Upper lobe of left lung (tissue), 6 donors: ENCODE results near the gene WSB2. TPM values are rescaled to one million over a fixed set of nuclear protein-coding genes. Genes with fewer than 3 reads are reported as not detected.

Experiments used
- ATAC-seq, 2 donors: fragments of 200-7000 bp; cut with Tn5 transposase; one replicate each; pipeline ENCODE4 v1.9.1; 2022; ENCODE audit warnings: mild to moderate bottlenecking in 2 of 2, moderate library complexity in 2 of 2; ENCODE audit not compliant: low FRiP score in 2 of 2
- DNase-seq, 2 donors: peaks; one replicate each; pipeline ENCODE4 v3.0.0-alpha.2; 2019 to 2020
- H3K27ac ChIP-seq, 4 donors: fragments of 200-600 bp; sonication (generic); one replicate each; pipeline ENCODE4 v1.5.1; 2016 to 2019
- H3K27me3 ChIP-seq, 4 donors: fragments of 200-600 bp; sonication (generic); one replicate each; pipeline ENCODE4 v1.5.1; 2017 to 2019
- H3K36me3 ChIP-seq, 4 donors: fragments of 200-600 bp; sonication (generic); one replicate each; pipeline ENCODE4 v1.5.1; 2016 to 2019
- H3K4me1 ChIP-seq, 4 donors: fragments of 200-600 bp; sonication (generic); one replicate each; pipeline ENCODE4 v1.5.1; 2018 to 2019
- H3K4me3 ChIP-seq, 4 donors: fragments of 200-600 bp; sonication (generic); one replicate each; pipeline ENCODE4 v1.5.1; 2017 to 2019; ENCODE audit warnings: mild to moderate bottlenecking in 2 of 4, moderate library complexity in 1 of 4
- H3K9me3 ChIP-seq, 4 donors: fragments of 200-600 bp; sonication (generic); one replicate each; pipeline ENCODE4 v1.5.1; 2018 to 2019
- EP300 ChIP-seq, 4 donors: sonication (generic); formaldehyde crosslinking; IDR thresholded peaks; one replicate each; pipeline ENCODE4 v1.5.1; 2017; ENCODE audit warnings: antibody characterized with exemption in 4 of 4, control low read depth in 2 of 4
- POLR2A ChIP-seq, 4 donors: fragments of 450-650 bp; IDR thresholded peaks; one replicate each; pipeline ENCODE4 v1.5.1; 2016 to 2017; ENCODE audit warnings: antibody characterized with exemption in 4 of 4, mild to moderate bottlenecking in 2 of 4
- POLR2AphosphoS5 ChIP-seq, 2 donors: sonication (generic); formaldehyde crosslinking; IDR thresholded peaks; one replicate each; pipeline ENCODE4 v1.5.1; 2017; ENCODE audit warnings: antibody characterized with exemption in 2 of 2
- WGBS, 2 donors: methylation state at CpG; one replicate each; pipeline ENCODE4 v1.1.5; 2017 to 2018; 5-methylcytosine and 5-hydroxymethylcytosine counted together
- total RNA-seq, 6 donors: library from RNA; depleted of rRNA in 4 of 6; stranded (reverse); fragments of >200 nt in 4 of 6; gene quantifications; one replicate each; pipeline versions ENCODE4 v1.1.0 to v1.2.1, GENCODE V29; 2016 to 2021
- TF ChIP-seq, protein P1 (sequence below), 6 experiments: fragments of 450-650 bp in 4 of 6; fragments of 200-600 bp in 2 of 6; sonication (generic) in 2 of 6; IDR thresholded peaks; one replicate each; pipeline ENCODE4 v1.5.1; 2016 to 2019; ENCODE audit warnings: antibody characterized with exemption in 6 of 6
- donor health status: DM: no; HTN: no; CAD: no; lungs with moderate emphysema.
- donor health status: DM: no; HTN: yes; CAD: no; lungs with severe emphysema.

Gene WSB2
- total RNA-seq, 6 donors from 2014 or later: 46.1 to 112 (median 90.3) TPM

DNA sequence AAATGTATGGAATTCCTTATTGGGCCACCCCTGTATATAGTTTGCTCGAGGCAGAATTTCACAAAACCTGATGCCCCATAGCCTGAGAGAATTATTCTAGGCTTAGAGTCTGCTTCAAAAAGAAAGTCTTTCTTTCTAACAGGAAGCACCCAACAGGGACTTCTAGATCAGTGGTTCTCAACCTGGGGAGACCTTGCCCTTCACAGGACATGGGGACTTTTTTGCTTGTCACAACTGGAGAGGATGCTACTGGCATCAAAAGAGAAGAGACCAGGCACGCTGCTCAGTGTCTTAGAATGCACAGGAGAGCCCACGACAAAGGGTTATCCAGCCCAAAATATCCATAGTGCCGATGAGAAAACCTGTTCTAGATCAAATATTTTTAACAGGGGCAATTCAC, 18.9 kb downstream of the WSB2 start:
- H3K4me3 ChIP-seq: no peak overlapping the region
- ATAC-seq (no peak), DNase-seq (no peak)
- TF ChIP-seq, protein P1, sequence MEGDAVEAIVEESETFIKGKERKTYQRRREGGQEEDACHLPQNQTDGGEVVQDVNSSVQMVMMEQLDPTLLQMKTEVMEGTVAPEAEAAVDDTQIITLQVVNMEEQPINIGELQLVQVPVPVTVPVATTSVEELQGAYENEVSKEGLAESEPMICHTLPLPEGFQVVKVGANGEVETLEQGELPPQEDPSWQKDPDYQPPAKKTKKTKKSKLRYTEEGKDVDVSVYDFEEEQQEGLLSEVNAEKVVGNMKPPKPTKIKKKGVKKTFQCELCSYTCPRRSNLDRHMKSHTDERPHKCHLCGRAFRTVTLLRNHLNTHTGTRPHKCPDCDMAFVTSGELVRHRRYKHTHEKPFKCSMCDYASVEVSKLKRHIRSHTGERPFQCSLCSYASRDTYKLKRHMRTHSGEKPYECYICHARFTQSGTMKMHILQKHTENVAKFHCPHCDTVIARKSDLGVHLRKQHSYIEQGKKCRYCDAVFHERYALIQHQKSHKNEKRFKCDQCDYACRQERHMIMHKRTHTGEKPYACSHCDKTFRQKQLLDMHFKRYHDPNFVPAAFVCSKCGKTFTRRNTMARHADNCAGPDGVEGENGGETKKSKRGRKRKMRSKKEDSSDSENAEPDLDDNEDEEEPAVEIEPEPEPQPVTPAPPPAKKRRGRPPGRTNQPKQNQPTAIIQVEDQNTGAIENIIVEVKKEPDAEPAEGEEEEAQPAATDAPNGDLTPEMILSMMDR (IDR thresholded peaks at IDR 0.05): no peak
- TF ChIP-seq EP300 (IDR thresholded peaks at IDR 0.05) (no peak), POLR2A (IDR thresholded peaks at IDR 0.05) (no peak), POLR2AphosphoS5 (IDR thresholded peaks at IDR 0.05) (no peak)
- H3K4me1 ChIP-seq: no peaks in the 10 kb centered on the region
- WGBS, 2 donors: 90 to 91% methylated on average over 4 of the region's 4 CpGs
- H3K27ac ChIP-seq: no peak overlapping the region
- no peaks in the 10 kb centered on the region for H3K27me3 ChIP-seq
- peaks cover 24 to 94% (median 67%) of the 10 kb centered on the region in 4 donors for H3K36me3 ChIP-seq
- H3K9me3 ChIP-seq: no peaks in the 10 kb centered on the region

DNA sequence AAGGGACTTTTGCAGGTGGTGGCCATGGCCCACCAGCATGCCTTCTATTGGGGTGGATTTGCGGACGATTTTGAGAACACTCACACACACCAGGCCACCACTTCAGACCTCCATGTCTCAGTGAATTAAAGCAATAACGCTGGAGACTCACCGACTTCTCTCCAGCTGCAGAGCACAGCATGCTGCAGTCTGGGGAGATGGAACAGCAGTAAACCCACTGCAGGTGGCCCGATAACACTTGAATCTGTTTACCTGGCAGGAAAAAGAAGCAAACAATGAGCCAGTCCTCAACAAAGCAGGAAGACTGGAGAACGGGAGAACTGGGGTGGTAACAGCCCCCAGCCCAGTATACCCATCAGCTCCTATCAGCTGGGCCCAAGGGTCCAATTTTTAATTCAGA, 22.8 kb downstream of the WSB2 start:
- H3K4me1 ChIP-seq: peaks cover 0 to 8% (median 0%) of the 10 kb centered on the region in 4 donors
- ATAC-seq (no peak), DNase-seq (no peak)
- no peaks in the 10 kb centered on the region for H3K9me3 ChIP-seq
- no peak overlapping the region for H3K27ac ChIP-seq
- H3K36me3 ChIP-seq: peaks cover 44 to 100% (median 83%) of the 10 kb centered on the region in 4 donors
- no peaks in the 10 kb centered on the region for H3K27me3 ChIP-seq
- WGBS, 2 donors: 63 to 71% methylated on average over 6 of the region's 6 CpGs
- TF ChIP-seq EP300 (IDR thresholded peaks at IDR 0.05): no peak
- no peak for TF ChIP-seq POLR2A (IDR thresholded peaks at IDR 0.05)
- TF ChIP-seq, protein P1 (IDR thresholded peaks at IDR 0.05): no peak
- TF ChIP-seq POLR2AphosphoS5 (IDR thresholded peaks at IDR 0.05): no peak
- no peak overlapping the region for H3K4me3 ChIP-seq

DNA sequence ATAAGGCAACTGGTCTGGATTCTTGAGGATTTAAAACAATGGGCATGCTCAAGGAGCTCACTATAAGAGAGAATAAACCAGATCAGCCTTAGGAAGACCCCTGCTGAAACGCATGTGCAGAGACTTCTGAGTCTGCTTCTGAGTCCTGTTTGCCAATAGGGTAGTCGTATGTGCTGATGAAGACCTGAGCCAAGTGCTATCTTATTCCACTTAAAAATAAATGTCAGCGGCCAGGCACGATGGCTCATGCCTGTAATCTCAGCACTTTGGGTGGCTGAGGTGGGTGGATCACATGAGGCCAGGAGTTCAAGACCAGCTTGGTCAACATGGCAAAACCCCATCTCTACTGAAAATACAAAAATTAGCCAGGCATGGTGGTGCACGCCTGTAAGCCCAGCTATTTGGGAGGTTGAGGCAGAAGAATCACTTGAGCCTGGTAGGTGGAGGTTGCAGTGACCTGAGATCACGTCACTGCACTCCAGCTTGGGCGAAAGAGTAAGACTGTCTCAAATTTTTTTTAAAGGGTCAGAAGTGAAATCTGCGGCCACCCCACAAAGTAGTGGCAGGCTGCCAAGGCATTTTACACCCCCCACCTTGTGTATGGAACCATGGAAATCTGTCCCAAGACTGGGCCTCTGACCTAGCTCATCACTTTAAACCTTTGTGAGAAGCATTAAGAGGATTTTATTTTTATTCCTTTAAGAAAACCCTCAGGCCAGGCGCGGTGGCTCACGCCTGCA, 24.1 kb downstream of the WSB2 start:
- H3K4me1 ChIP-seq: peaks cover 0 to 8% (median 0%) of the 10 kb centered on the region in 4 donors
- H3K27ac ChIP-seq: no peak overlapping the region
- ATAC-seq: no peak
- H3K9me3 ChIP-seq: no peaks in the 10 kb centered on the region
- TF ChIP-seq POLR2AphosphoS5 (IDR thresholded peaks at IDR 0.05): no peak
- TF ChIP-seq EP300 (IDR thresholded peaks at IDR 0.05): no peak
- TF ChIP-seq, protein P1 (IDR thresholded peaks at IDR 0.05): no peak
- no peak for TF ChIP-seq POLR2A (IDR thresholded peaks at IDR 0.05)
- H3K27me3 ChIP-seq: no peaks in the 10 kb centered on the region
- H3K36me3 ChIP-seq: peaks cover 37 to 100% (median 83%) of the 10 kb centered on the region in 4 donors
- no peak overlapping the region for H3K4me3 ChIP-seq
- no peak for DNase-seq
- WGBS, 2 donors: 90 to 95% methylated on average over 11 of the region's 11 CpGs

DNA sequence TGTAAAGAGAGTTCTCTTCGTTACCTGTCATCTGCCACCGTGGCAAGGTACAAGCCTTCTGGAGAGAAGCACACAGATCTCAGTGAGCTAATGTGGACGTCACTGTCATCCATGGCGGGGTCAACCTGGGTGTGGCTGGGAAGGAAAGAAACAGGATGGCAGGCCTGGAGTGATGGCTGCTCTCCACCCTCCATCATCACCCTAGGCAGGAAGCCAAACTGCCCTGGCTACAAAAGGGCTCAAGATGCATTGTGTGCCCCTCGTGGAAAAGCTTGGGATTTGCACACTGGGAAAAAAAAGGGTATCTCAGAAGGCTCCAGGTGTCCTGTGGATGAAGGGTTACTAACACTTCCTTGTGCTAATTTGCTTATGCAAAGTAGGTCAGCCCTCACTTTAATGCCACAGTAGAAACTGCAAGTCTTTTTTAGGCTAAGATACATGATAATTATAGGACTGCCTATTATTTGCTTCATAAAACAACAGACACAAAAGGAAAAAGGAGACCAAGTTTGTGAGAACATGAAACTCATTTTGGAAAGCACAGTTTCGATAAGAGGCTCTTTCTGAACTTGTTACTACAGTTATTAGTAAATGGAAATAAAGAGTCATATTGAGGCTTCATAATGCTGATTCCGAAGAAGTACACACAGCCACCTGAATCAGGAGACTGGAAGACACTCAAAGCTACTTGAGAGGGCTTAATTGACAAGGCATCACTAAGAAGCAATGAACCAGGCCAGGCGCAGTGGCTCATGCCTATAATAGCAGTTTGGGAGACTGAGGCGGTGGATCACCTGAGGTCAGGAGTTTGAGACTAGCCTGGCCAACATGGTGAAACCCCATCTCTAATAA, 25.6 kb downstream of the WSB2 start:
- Histone ChIP-seq H3K4me1 (peaks cover 0 to 8% (median 0%) of the 10 kb centered on the region in 4 donors), H3K27me3 (no peaks in the 10 kb centered on the region), H3K9me3 (no peaks in the 10 kb centered on the region), H3K4me3 (no peak overlapping the region), H3K36me3 (peaks cover 29 to 100% (median 77%) of the 10 kb centered on the region in 4 donors), H3K27ac (no peak overlapping the region)
- ATAC-seq (no peak), DNase-seq (no peak)
- no peak for TF ChIP-seq POLR2A (IDR thresholded peaks at IDR 0.05)
- TF ChIP-seq, protein P1 (IDR thresholded peaks at IDR 0.05): peak in 1 of 6 experiments; percentile 3
- WGBS, 2 donors: 81 to 82% methylated on average over 6 to 9 of the region's 9 CpGs
